HG03457 (cell line): ENCODE data around the gene EYA2.
"Not testable (repeated sequence)": the region's sequence is repeated elsewhere in the genome, so short reads cannot be mapped to it uniquely, and the experiment has no call there.

ENCODE experiments used
- ATAC-seq: cut with Tn5 transposase; IDR thresholded peaks from one replicate; pipeline ENCODE4 v1.9.1; 2021; ENCODE audit warnings: moderate number of reproducible peaks; ENCODE audit not compliant: unreplicated experiment

The EYA2 gene

GRCh38 chr20:47164140-47164539, 269.5 kb downstream of the EYA2 start:
- no peak for ATAC-seq

- ATAC-seq, result no peak
These were observed 270.8 kb downstream of the EYA2 start for GRCh38 chr20:47165376-47165865.

- no peak for ATAC-seq
These were observed 273.2 kb downstream of the EYA2 start for GRCh38 chr20:47167846-47168245.

- no peak for ATAC-seq
These were observed 277.9 kb downstream of the EYA2 start for GRCh38 chr20:47172579-47172978.

- ATAC-seq, result no peak
These were observed 279.1 kb downstream of the EYA2 start for GRCh38 chr20:47173596-47174216.

- no peak for ATAC-seq
These were observed 280.0 kb downstream of the EYA2 start for GRCh38 chr20:47174456-47175243.

- no peak for ATAC-seq
These were observed 280.9 kb downstream of the EYA2 start for GRCh38 chr20:47175493-47175892.

GRCh38 chr20:47176217-47176616, 281.6 kb downstream of the EYA2 start:
- ATAC-seq, result not testable (repeated sequence)

GRCh38 chr20:47178277-47178676, 283.6 kb downstream of the EYA2 start:
- no peak for ATAC-seq

GRCh38 chr20:47178851-47179250, 284.2 kb downstream of the EYA2 start:
- ATAC-seq, result no peak

GRCh38 chr20:47179267-47179666, 284.6 kb downstream of the EYA2 start:
- no peak for ATAC-seq

GRCh38 chr20:47181056-47181862, 286.6 kb downstream of the EYA2 start:
- ATAC-seq, result no peak

- no peak for ATAC-seq
These were observed 288.7 kb downstream of the EYA2 start for GRCh38 chr20:47183367-47183766.

GRCh38 chr20:47187450-47188195, 293.0 kb downstream of the EYA2 start:
- no peak for ATAC-seq

GRCh38 chr20:47188540-47188939, 293.9 kb downstream of the EYA2 start:
- ATAC-seq, result no peak

- ATAC-seq, result no peak
These were observed 294.4 kb downstream of the EYA2 start for GRCh38 chr20:47189060-47189459.

GRCh38 chr20:47191074-47191673, 296.5 kb downstream of the EYA2 start:
- ATAC-seq, result no peak

- ATAC-seq, result no peak
These were observed 297.3 kb downstream of the EYA2 start for GRCh38 chr20:47191956-47192355.

GRCh38 chr20:47195573-47195972, 300.9 kb downstream of the EYA2 start:
- no peak for ATAC-seq
